GM23248 (cell line): ENCODE results near the gene STRN4. TPM values are rescaled to one million over a fixed set of nuclear protein-coding genes. Genes with fewer than 3 reads are reported as not detected.

Experiments
- DNase-seq: peaks from one replicate; pipeline ENCODE4 v3.0.0-alpha.2; 2015
- H2AFZ ChIP-seq: fragments of 200-600 bp; sonication (generic); 2 replicates; pipeline ENCODE4 v1.6.1; 2016; ENCODE audit warnings: antibody characterized with exemption
- H3F3A ChIP-seq: fragments of 200-600 bp; sonication (generic); 2 replicates; pipeline ENCODE4 v1.6.1; 2016; ENCODE audit warnings: mild to moderate bottlenecking, antibody characterized with exemption, mixed run types; ENCODE audit not compliant: insufficient read depth
- H3K27ac ChIP-seq: fragments of 200-600 bp; sonication (generic); 2 replicates; pipeline ENCODE4 v1.5.1; 2016; ENCODE audit warnings: mild to moderate bottlenecking
- H3K27me3 ChIP-seq: fragments of 200-600 bp; sonication (generic); replicated peaks from 2 replicates; pipeline ENCODE4 v1.6.1; 2016; ENCODE audit warnings: mild to moderate bottlenecking; ENCODE audit not compliant: insufficient read depth
- H3K36me3 ChIP-seq: fragments of 200-600 bp; sonication (generic); 2 replicates; pipeline ENCODE4 v1.6.1; 2016; ENCODE audit warnings: low read depth, mild to moderate bottlenecking
- H3K4me1 ChIP-seq: fragments of 200-600 bp; sonication (generic); 2 replicates; pipeline ENCODE4 v1.6.1; 2016; ENCODE audit warnings: mild to moderate bottlenecking; ENCODE audit not compliant: insufficient read depth
- H3K4me2 ChIP-seq: fragments of 200-600 bp; sonication (generic); one replicate; pipeline ENCODE4 v1.6.1; 2016; ENCODE audit warnings: mild to moderate bottlenecking; ENCODE audit not compliant: unreplicated experiment
- H3K4me3 ChIP-seq: fragments of 200-600 bp; sonication (generic); 2 replicates; pipeline ENCODE4 v1.5.1; 2016; ENCODE audit warnings: mild to moderate bottlenecking
- H3K79me2 ChIP-seq: fragments of 200-600 bp; sonication (generic); 2 replicates; pipeline ENCODE4 v1.6.1; 2016; ENCODE audit warnings: mild to moderate bottlenecking; ENCODE audit not compliant: insufficient read depth
- H3K9ac ChIP-seq: fragments of 200-600 bp; sonication (generic); 2 replicates; pipeline ENCODE4 v1.6.1; 2016; ENCODE audit warnings: mild to moderate bottlenecking
- H3K9me2 ChIP-seq: fragments of 200-600 bp; sonication (generic); 2 replicates; pipeline ENCODE4 v1.6.1; 2016; ENCODE audit warnings: mixed run types, mild to moderate bottlenecking, moderate library complexity; ENCODE audit not compliant: insufficient read depth
- H3K9me3 ChIP-seq: fragments of 200-600 bp; sonication (generic); one replicate; pipeline ENCODE4 v1.6.1; 2017; ENCODE audit warnings: low read depth
- H4K20me1 ChIP-seq: fragments of 200-600 bp; sonication (generic); 2 replicates; pipeline ENCODE4 v1.6.0; 2016; ENCODE audit not compliant: insufficient read depth
- EZH2 ChIP-seq: fragments of 200-600 bp; sonication (generic); IDR thresholded peaks from 2 replicates; pipeline ENCODE4 v1.6.1; 2018; ENCODE audit warnings: antibody characterized with exemption, mild to moderate bottlenecking; ENCODE audit not compliant: insufficient read depth, poor library complexity, severe bottlenecking
- EZH2phosphoT487 ChIP-seq: fragments of 200-600 bp; sonication (generic); IDR thresholded peaks from 2 replicates; pipeline ENCODE4 v1.6.1; 2018; ENCODE audit warnings: antibody characterized with exemption, moderate library complexity, mild to moderate bottlenecking, low read depth; ENCODE audit not compliant: insufficient read depth
- WGBS, 2 experiments: methylation state at CpG; one replicate each; pipeline ENCODE4 v1.1.6; 2015 to 2017; ENCODE audit warnings: low lambda C conversion rate in 2 of 2, low coverage in 1 of 2; ENCODE audit errors: missing lambda C conversion rate in 2 of 2; 5-methylcytosine and 5-hydroxymethylcytosine counted together
- in situ Hi-C: fragments of 300-500 bp; cut with MboI; formaldehyde crosslinking; loops from 2 replicates; pipeline ENCODE4 v1.15.0; 2020
- polyA plus RNA-seq: library from polyadenylated mRNA; unstranded; fragments of >200 nt; fragmentation: Nextera tagmentation; extraction: Ambion mirVana; gene quantifications from 2 replicates; pipeline ENCODE4 v1.2.1, GENCODE V29; 2016
- total RNA-seq: library from RNA; depleted of rRNA; stranded (reverse); fragments of >200 nt; shearing (Covaris generic); gene quantifications from 2 replicates; pipeline ENCODE4 v1.2.3, GENCODE V29; 2014

The STRN4 gene
- total and polyA plus RNA-seq, 2 experiments from 2014 or later, result 45.9 to 75.7 TPM

GRCh38 chr19:46692918-46693722, 53.1 kb downstream of the STRN4 start:
- Histone ChIP-seq H3K36me3 (peaks cover 42% of the 10 kb centered on the region), H3K79me2 (no peaks in the 10 kb centered on the region), H3K4me2 (no peak overlapping the region), H3K9me2 (no peaks in the 10 kb centered on the region), H4K20me1 (no peaks in the 10 kb centered on the region), H2AFZ (no peak overlapping the region), H3K9ac (no peak overlapping the region), H3K27me3 (no peaks in the 10 kb centered on the region), H3K9me3 (no peaks in the 10 kb centered on the region), H3K4me1 (no peaks in the 10 kb centered on the region), H3K4me3 (no peak overlapping the region), H3F3A (no peaks in the 10 kb centered on the region), H3K27ac (no peak overlapping the region)
- in situ Hi-C loops, result no loop called here
- TF ChIP-seq EZH2, result no peak
- no peak for TF ChIP-seq EZH2phosphoT487
- 89 to 92% methylated on average over 4 of the region's 4 CpGs for WGBS, 2 experiments
- peak; percentile 21 for DNase-seq

DNA sequence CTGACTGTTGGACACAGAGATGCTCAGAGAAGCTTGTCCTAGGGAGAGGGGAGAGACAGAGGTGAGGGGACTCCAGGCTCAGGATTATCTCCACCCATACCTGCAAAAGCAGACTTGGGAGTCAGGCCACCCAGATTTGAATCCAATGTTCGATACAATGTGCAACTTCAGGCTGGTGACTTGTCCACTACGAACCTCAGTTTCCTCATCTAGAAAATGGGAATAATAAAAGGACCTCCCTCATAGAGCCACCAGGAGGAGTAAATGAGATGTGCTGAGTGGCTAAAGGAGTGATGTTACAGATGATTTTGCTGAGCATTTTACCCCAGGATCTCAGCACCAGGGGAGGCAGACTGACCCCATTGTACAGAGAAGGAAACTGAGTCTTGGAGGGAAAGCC, 54.3 kb downstream of the STRN4 start:
- Histone ChIP-seq H3K27me3 (no peaks in the 10 kb centered on the region), H3K4me3 (no peak overlapping the region), H3K9me2 (no peaks in the 10 kb centered on the region), H3K36me3 (peaks cover 53% of the 10 kb centered on the region), H2AFZ (no peak overlapping the region), H4K20me1 (no peaks in the 10 kb centered on the region), H3K27ac (no peak overlapping the region), H3K4me1 (no peaks in the 10 kb centered on the region), H3K9ac (no peak overlapping the region), H3F3A (no peaks in the 10 kb centered on the region), H3K4me2 (no peak overlapping the region), H3K79me2 (no peaks in the 10 kb centered on the region), H3K9me3 (no peaks in the 10 kb centered on the region)
- in situ Hi-C loops, result no loop called here
- WGBS, 2 experiments, result 93 to 96% methylated on average over 2 of the region's 2 CpGs
- TF ChIP-seq EZH2, result no peak
- TF ChIP-seq EZH2phosphoT487, result no peak
- DNase-seq, result no peak

DNA sequence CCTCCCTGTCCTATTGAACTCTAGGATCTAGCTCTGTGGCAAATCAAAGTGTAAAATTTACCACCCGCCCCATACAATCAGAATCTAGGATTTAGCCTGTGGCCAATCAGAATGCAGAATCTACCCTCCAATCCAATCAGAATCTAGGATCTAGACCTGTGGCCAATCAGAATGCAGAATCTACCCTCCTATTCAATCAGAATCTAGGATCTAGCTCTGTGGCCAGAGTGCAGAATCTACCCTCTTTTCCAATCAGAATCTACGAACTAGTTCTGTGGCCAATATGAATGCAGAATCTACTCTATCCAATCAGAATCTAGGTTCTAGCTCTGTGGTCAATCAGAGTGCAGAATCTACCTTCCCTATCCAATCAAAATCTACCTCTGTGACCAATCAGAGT, 55.1 kb downstream of the STRN4 start:
- Histone ChIP-seq H3K9me3 (no peaks in the 10 kb centered on the region), H3K9ac (no peak overlapping the region), H3K4me2 (no peak overlapping the region), H3K9me2 (no peaks in the 10 kb centered on the region), H4K20me1 (no peaks in the 10 kb centered on the region), H3K79me2 (no peaks in the 10 kb centered on the region), H3F3A (no peaks in the 10 kb centered on the region), H3K4me3 (no peak overlapping the region), H3K27ac (no peak overlapping the region), H2AFZ (no peak overlapping the region), H3K27me3 (no peaks in the 10 kb centered on the region), H3K4me1 (no peaks in the 10 kb centered on the region), H3K36me3 (peaks cover 46% of the 10 kb centered on the region)
- TF ChIP-seq EZH2phosphoT487 (no peak), EZH2 (no peak)
- 50% methylated on average over 2 of the region's 2 CpGs for WGBS, 2 experiments
- no peak for DNase-seq
- in situ Hi-C loops, result no loop called here

- Histone ChIP-seq H3K4me3 (no peak overlapping the region), H3K27me3 (no peaks in the 10 kb centered on the region), H3K4me2 (no peak overlapping the region), H3F3A (no peaks in the 10 kb centered on the region), H3K27ac (no peak overlapping the region), H3K36me3 (peaks cover 38% of the 10 kb centered on the region), H3K9me3 (no peaks in the 10 kb centered on the region), H3K4me1 (no peaks in the 10 kb centered on the region), H3K79me2 (no peaks in the 10 kb centered on the region), H2AFZ (no peak overlapping the region), H3K9ac (no peak overlapping the region), H3K9me2 (no peaks in the 10 kb centered on the region), H4K20me1 (no peaks in the 10 kb centered on the region)
- TF ChIP-seq EZH2phosphoT487 (no peak), EZH2 (no peak)
- WGBS, 2 experiments, result 96% methylated on average over 14 of the region's 14 CpGs
- in situ Hi-C loops, result no loop called here
- DNase-seq, result no peak
These were observed 56.9 kb downstream of the STRN4 start for GRCh38 chr19:46689358-46689757.
